ENCODE results near the gene C6orf52. TPM values are rescaled to one million over a fixed set of nuclear protein-coding genes. Genes with fewer than 3 reads are reported as not detected.

The C6orf52 gene
- total and polyA plus RNA-seq, 9 of the 15 experiments (the other 6 are each of a cell fraction or from before 2014, with no cell fraction given): 6.7 to 37.0 (median 11.1) TPM

GRCh38 chr6:10721850-10722569, 27.6 kb upstream of the C6orf52 start (continued):
- TF ChIP-seq MGA (IDR thresholded peaks at IDR 0.05) (no peak), MIER1 (IDR thresholded peaks at IDR 0.05; ENCODE audit: low read depth) (0 out of 2 replicates have a peak, but pooled peaks have one; percentile 26), KDM1A (IDR thresholded peaks at IDR 0.05) (peak in 1 of 2 experiments; percentile 28; a peak in 1 of 4 replicates), ZNF121 (CRISPR knock-in tag; conservative IDR thresholded peaks at IDR 0.05) (peak; percentile 65), FOXK2 (conservative IDR thresholded peaks at IDR 0.05 in 1 of 2, IDR thresholded peaks at IDR 0.05 in 1 of 2; ENCODE audit: low read depth in 2 of 2) (0 out of 4 replicates have a peak, but pooled peaks of 1 of the 2 experiments have one; percentile 10), AFF1 (IDR thresholded peaks at IDR 0.05; ENCODE audit: low read depth in 1 of 2, partially characterized antibody in 2 of 2) (peak in 1 of 2 experiments; percentile 24), ZNF766 (CRISPR knock-in tag; conservative IDR thresholded peaks at IDR 0.05) (0 out of 2 replicates have a peak, but pooled peaks have one; percentile 4), HLTF (IDR thresholded peaks at IDR 0.05) (0 out of 2 replicates have a peak, but pooled peaks have one; percentile 46), HDGF (IDR thresholded peaks at IDR 0.05) (0 out of 2 replicates have a peak, but pooled peaks have one; percentile 33), NBN (IDR thresholded peaks at IDR 0.05; ENCODE audit: low read depth) (0 out of 2 replicates have a peak, but pooled peaks have one; percentile 9), ELF1 (tag; IDR thresholded peaks at IDR 0.05) (peak; percentile 4; the same call in 1 of the 2 replicates)
